A549 treated with RU486 at 1 μM for 4 hours (cell line): ENCODE measurements around the gene VAMP5. TPM values are rescaled to one million over a fixed set of nuclear protein-coding genes. Genes with fewer than 3 reads are reported as not detected.

Experiments used
- total RNA-seq: library from RNA; stranded (reverse); fragments of 200-300 nt; extraction: Qiagen RNA extraction; gene quantifications from 5 replicates; pipeline ENCODE4 v1.2.3, GENCODE V29; 2022; ENCODE audit warnings: low read depth

VAMP5 gene
- total RNA-seq, result 0.15 TPM in 1 of 5 replicates, not detected in the others

GRCh38 chr2:85584354-85584856, at the start of gene VAMP5:
Gene VAMP5, plus strand, starts transcription at chr2:85584431. Its CDS starts 60 bp downstream, at chr2:85584491.

GRCh38 chr2:85538507-85539360, 45.5 kb upstream of the VAMP5 start, which contains the start of gene MAT2A:
Gene MAT2A, plus strand, starts transcription at chr2:85539168. Its CDS starts 120 bp downstream, at chr2:85539288.

GRCh38 chr2:85561280-85562212, 22.7 kb upstream of the VAMP5 start, which contains the start of gene GGCX:
Gene GGCX, minus strand, starts transcription at chr2:85561493. Its CDS starts 65 bp downstream, at chr2:85561428.

GRCh38 chr2:85577386-85578242, 6.6 kb upstream of the VAMP5 start, which contains the start of gene VAMP8:
Gene VAMP8, plus strand, starts transcription at chr2:85577586. Its CDS starts 61 bp downstream, at chr2:85577647.

GRCh38 chr2:85595301-85596025, 11.2 kb downstream of the VAMP5 start, which contains the start of gene RNF181:
Gene RNF181, plus strand, starts transcription at chr2:85595745. Its CDS starts 19 bp downstream, at chr2:85595764.

GRCh38 chr2:85602476-85603234, 18.4 kb downstream of the VAMP5 start, which contains the start of gene TMEM150A:
Gene TMEM150A, minus strand, starts transcription at chr2:85602698. Its CDS starts 750 bp downstream, at chr2:85601948.

GRCh38 chr2:85611705-85612587, 27.7 kb downstream of the VAMP5 start, which contains the start of gene C2orf68:
Gene C2orf68, minus strand, starts transcription at chr2:85612066. Its CDS starts 82 bp downstream, at chr2:85611984.

Other genes starting within 250 kb of the VAMP5 start
- 51.9 to 58.7 TPM (median 54.3 TPM) in 5 replicates for gene RETSAT, start 229.9 kb upstream of the VAMP5 start, total RNA-seq
- 11.1 to 13.1 TPM (median 11.9 TPM) in 5 replicates for gene ELMOD3, start 229.7 kb upstream of the VAMP5 start, total RNA-seq
- gene CAPG, start 174.1 kb upstream of the VAMP5 start, total RNA-seq, result 82.4 to 117 TPM (median 86.5 TPM) in 5 replicates
- 0.46 to 1.6 TPM (median 0.55 TPM) in 5 replicates for gene SH2D6, start 165.7 kb upstream of the VAMP5 start, total RNA-seq
- 412 to 487 TPM (median 481 TPM) in 5 replicates for gene MAT2A, start 45.3 kb upstream of the VAMP5 start, total RNA-seq
- gene GGCX, start 22.9 kb upstream of the VAMP5 start, total RNA-seq, result 36.2 to 46.7 TPM (median 42.4 TPM) in 5 replicates
- gene VAMP8, start 6.8 kb upstream of the VAMP5 start, total RNA-seq, result 15.8 to 20.9 TPM (median 20.0 TPM) in 5 replicates
- 183 to 198 TPM (median 189 TPM) in 5 replicates for gene RNF181, start 11.3 kb downstream of the VAMP5 start, total RNA-seq
- 8.5 to 13.1 TPM (median 11.8 TPM) in 5 replicates for gene TMEM150A, start 18.3 kb downstream of the VAMP5 start, total RNA-seq
- gene C2orf68, start 27.6 kb downstream of the VAMP5 start, total RNA-seq, result 19.6 to 28.1 TPM (median 24.4 TPM) in 5 replicates
- gene USP39, start 31.8 kb downstream of the VAMP5 start, total RNA-seq, result 69.5 to 76.1 TPM (median 75.0 TPM) in 5 replicates
- 0.09 to 0.37 TPM (median 0.12 TPM) in 4 of 5 replicates, not detected in the other for gene SFTPB, start 83.8 kb downstream of the VAMP5 start, total RNA-seq
- not detected in 5 replicates for gene GNLY, start 109.9 kb downstream of the VAMP5 start, total RNA-seq
- gene ATOH8, start 169.6 kb downstream of the VAMP5 start, total RNA-seq, result 5.2 to 7.1 TPM (median 5.9 TPM) in 5 replicates